HAP-1 (cell line): ENCODE data around the gene RB1.

Source experiments
- DNase-seq, 2 experiments: peaks; one replicate each; pipeline ENCODE4 v3.0.0-alpha.2; 2016 to 2020; ENCODE audit warnings: low spot score in 2 of 2
- H3K27me3 ChIP-seq: fragments of 250-450 bp; sonication (Bioruptor Pico); 2 replicates; pipeline ENCODE4 v1.5.1; 2020; ENCODE audit warnings: low read depth, mild to moderate bottlenecking, moderate library complexity
- H3K36me3 ChIP-seq: fragments of 250-450 bp; sonication (Bioruptor Pico); replicated peaks from 2 replicates; pipeline ENCODE4 v1.5.1; 2020; ENCODE audit warnings: mild to moderate bottlenecking
- H3K4me1 ChIP-seq: fragments of 250-450 bp; sonication (Bioruptor Pico); 2 replicates; pipeline ENCODE4 v1.5.1; 2020; ENCODE audit warnings: mild to moderate bottlenecking
- H3K4me3 ChIP-seq: fragments of 250-450 bp; sonication (Bioruptor Pico); 2 replicates; pipeline ENCODE4 v1.5.1; 2020; ENCODE audit warnings: mild to moderate bottlenecking, moderate library complexity
- H3K9me3 ChIP-seq: fragments of 250-450 bp; sonication (Bioruptor Pico); 2 replicates; pipeline ENCODE4 v1.5.1; 2020; ENCODE audit warnings: mild to moderate bottlenecking, moderate library complexity
- in situ Hi-C: fragments of 300-500 bp; cut with MboI; formaldehyde crosslinking; loops from 3 replicates; pipeline ENCODE4 v1.14.3; 2020; ENCODE audit warnings: low sequenced_read_pairs, inconsistent platforms, mixed read lengths

Gene RB1

DNA sequence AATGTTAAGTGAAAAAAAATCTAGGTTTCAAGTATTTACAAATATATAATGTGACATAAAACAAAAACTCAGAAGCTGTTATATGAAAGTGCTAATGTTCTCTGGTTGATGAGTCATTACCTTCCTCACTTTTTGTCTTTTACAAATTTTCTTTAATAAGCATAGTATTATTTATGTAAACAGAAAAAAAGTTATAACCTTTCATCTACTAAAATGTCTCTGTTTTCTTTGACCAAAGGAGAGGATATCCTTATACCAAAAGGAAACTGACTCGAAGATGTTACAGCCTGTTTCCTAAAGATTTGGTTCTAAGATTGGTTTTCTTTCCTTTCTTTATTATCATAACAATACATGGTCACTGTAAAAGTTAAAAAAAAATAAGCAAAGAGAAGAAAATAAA is 191.3 kb downstream of the RB1 start:
- no peak for DNase-seq
- Histone ChIP-seq H3K4me3 (no peak overlapping the region), H3K4me1 (peaks cover 17% of the 10 kb centered on the region), H3K27me3 (no peaks in the 10 kb centered on the region), H3K9me3 (no peaks in the 10 kb centered on the region), H3K36me3 (no peaks in the 10 kb centered on the region)
- in situ Hi-C loops = no loop called here

DNA sequence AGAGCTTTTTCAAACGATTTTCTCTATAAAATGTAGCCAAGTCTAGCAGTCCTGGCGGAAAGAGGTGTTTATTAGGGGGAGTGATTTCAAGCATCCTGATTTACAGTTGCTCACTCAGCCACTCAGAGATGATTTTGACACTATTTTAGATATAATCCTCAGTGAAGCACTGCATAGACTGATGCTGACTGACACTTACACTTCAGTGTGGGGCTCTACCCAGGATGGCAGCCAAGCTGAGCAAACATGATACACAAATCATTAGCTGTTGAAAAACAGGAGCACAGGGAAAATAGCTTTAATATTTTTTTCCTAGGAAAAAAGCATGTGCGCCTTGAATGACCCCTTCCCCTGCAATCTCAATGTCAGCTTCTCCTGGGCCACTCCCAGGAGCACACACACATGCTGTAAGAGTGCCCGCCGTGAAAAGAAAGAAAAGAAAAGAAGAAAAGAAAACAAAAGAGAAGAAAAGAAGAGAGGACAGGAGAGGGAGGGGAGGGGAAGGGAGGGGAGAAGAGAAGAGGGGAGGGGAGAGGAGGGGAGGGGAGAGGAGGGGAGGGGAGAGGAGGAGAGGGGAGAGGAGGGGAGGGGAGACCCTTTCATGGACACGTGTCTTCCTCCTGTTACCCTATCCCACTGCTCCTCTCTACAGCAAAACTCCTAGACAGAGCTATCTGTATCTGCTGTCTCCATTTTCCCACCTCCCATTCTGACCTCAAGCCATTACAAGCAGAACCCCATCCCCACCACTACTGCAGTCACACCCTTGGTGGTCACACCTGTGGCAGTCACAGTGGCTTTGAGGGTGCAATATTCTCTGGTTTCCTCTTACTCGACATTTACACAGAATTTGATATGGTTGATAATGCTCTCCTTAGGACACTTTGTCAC is 193.0 kb downstream of the RB1 start:
- no peaks in the 10 kb centered on the region for H3K9me3 ChIP-seq
- H3K27me3 ChIP-seq = no peaks in the 10 kb centered on the region
- H3K36me3 ChIP-seq = no peaks in the 10 kb centered on the region
- H3K4me1 ChIP-seq = peaks cover 17% of the 10 kb centered on the region
- DNase-seq = no peak
- in situ Hi-C loops = no loop called here
- no peak overlapping the region for H3K4me3 ChIP-seq

DNA sequence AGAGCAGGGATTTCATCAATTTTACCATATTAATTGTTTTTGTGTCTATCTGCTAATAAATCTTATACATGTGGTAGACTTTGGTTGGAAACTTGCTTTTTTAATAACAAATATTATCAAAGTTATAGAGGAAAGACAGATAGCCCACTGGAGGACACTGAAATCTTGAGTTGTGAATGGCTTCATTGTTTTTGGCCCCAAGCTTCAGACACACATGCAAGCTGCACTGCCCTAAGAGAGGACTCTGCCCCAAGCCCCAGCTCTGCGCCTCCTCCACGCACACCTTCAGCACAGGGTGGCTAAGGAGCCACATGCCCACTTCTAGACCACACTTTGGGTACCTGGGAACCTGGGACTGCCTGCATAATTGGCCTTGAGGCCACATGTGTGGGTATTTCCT is 194.1 kb downstream of the RB1 start:
- in situ Hi-C loops = no loop called here
- no peaks in the 10 kb centered on the region for H3K27me3 ChIP-seq
- no peaks in the 10 kb centered on the region for H3K9me3 ChIP-seq
- H3K4me3 ChIP-seq = no peak overlapping the region
- DNase-seq = no peak
- peaks cover 17% of the 10 kb centered on the region for H3K4me1 ChIP-seq
- no peaks in the 10 kb centered on the region for H3K36me3 ChIP-seq

DNA sequence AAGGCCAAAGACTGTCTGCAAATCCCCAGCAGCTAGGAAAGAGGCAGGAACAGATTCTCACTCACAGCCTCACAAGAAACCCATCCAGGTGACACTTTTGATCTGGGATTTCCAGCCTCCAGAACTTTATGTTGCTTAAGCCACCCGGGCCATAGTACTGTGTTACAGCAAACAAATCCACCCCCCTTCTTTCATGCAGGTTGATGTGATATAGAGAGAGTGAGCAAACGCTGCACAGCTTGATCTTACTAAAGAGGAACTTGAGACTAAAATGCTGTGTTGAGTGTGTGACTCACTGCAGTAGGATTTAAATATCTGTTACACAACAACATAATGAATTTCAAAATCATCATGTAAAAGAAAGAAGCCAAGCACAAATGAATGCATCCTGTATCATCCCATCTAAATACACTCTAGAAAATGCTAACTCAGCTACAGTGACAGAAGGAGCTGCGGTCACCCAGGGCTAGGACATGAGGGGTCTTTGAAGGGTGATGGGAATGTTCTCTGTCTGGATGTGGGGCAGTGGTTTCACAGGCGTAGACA is 197.2 kb downstream of the RB1 start:
- Histone ChIP-seq H3K36me3 (no peaks in the 10 kb centered on the region), H3K9me3 (no peaks in the 10 kb centered on the region), H3K4me1 (peaks cover 5% of the 10 kb centered on the region), H3K27me3 (no peaks in the 10 kb centered on the region), H3K4me3 (no peak overlapping the region)
- no peak for DNase-seq
- in situ Hi-C loops = no loop called here

DNA sequence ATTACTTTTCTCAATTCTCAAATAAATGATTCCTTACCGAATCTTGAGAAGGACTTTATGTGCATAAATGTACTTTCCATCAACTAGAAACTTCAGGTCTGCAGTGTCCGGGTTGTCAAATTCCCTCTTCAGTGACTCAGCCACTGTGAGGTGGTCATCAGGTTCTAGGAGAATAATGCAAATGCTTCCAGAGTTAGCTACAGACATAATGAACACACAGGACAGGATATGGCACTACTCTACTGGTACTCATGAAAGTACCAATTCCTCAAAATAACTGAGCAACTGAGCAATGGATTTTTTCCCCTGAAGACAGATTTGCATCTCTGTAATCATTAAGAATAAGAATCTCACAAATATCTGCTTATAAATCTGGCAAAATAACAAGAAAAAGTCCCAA is 198.2 kb downstream of the RB1 start:
- Histone ChIP-seq H3K27me3 (no peaks in the 10 kb centered on the region), H3K36me3 (no peaks in the 10 kb centered on the region), H3K4me3 (no peak overlapping the region), H3K4me1 (no peaks in the 10 kb centered on the region), H3K9me3 (no peaks in the 10 kb centered on the region)
- DNase-seq = no peak
- in situ Hi-C loops = no loop called here

DNA sequence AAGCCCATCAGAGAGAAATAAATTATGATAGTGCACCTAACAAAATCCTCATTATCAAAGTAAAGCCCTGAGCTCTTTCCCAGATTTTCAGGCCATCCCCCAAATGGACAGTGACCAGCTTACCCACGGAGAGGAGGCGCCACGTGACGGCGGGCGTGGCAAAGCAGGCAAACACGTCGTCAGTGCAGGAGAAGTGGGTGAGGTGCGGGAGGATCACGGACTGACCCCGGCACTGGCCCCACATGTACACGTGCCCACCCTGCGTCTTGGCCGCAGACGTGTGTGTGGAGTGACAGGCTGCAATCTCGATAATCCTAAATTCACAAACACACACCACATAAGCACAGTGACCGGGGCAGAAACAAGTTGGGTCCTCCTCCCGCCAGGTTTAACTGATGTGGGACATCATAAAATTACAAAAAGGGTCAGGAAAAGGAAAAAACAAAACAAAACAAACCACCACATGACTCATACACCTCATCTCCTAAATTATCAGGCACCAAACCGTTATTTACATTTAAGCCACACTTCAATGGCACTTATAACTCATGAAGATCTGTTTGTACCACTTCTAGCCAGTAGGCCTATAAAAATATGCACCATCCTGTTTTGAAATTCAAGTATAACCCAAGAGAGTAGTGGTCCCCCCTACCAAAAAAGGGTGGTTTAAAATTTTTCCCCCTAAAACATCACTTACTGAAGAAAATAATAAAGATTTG is 199.2 kb downstream of the RB1 start:
- H3K27me3 ChIP-seq = no peaks in the 10 kb centered on the region
- no peaks in the 10 kb centered on the region for H3K36me3 ChIP-seq
- DNase-seq = no peak
- no peak overlapping the region for H3K4me3 ChIP-seq
- H3K4me1 ChIP-seq = no peaks in the 10 kb centered on the region
- no peaks in the 10 kb centered on the region for H3K9me3 ChIP-seq
- in situ Hi-C loops = no loop called here

DNA sequence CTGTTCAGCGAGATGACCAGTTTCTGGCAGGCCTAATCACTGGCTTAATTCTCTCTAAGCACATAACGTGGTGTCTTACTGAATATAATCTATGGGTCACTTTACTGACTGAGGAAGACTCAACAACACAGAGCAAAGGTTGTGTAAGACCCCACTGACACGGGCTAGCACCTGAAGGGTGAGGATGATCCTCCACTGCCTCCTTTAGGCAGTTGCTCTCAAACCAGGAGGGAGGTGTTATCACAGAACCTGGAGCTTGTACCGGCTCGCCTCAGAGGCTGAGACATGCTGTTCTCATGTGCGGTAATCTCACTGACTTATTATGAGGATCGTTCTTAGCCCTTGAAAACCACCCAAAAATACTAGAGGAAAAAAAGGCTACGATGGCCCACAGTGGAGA is 201.1 kb downstream of the RB1 start:
- in situ Hi-C loops = no loop called here
- H3K27me3 ChIP-seq = no peaks in the 10 kb centered on the region
- no peak for DNase-seq
- H3K4me3 ChIP-seq = no peak overlapping the region
- no peaks in the 10 kb centered on the region for H3K4me1 ChIP-seq
- no peaks in the 10 kb centered on the region for H3K36me3 ChIP-seq
- H3K9me3 ChIP-seq = no peaks in the 10 kb centered on the region

DNA sequence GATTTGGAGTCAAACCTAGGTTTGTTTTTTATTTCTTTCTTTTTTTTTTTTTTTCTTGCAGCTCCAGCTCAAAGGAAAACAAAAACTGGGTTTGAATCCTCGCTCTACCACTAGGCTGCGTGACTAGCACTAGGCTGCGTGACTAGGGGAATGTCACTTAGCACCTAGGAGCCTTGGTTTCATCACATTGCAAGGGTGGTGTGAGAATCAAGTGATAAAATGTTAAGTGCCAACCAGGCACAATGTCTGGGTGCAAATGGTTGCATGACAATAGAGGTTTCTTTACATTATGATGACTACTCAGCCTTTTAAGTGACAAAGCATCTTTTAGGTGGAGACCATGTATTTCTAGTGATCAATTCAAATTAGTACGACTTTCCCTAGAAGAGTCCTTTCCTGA is 201.5 kb downstream of the RB1 start:
- no peaks in the 10 kb centered on the region for H3K27me3 ChIP-seq
- no peaks in the 10 kb centered on the region for H3K36me3 ChIP-seq
- in situ Hi-C loops = no loop called here
- H3K4me3 ChIP-seq = no peak overlapping the region
- no peaks in the 10 kb centered on the region for H3K4me1 ChIP-seq
- no peak for DNase-seq
- H3K9me3 ChIP-seq = no peaks in the 10 kb centered on the region

DNA sequence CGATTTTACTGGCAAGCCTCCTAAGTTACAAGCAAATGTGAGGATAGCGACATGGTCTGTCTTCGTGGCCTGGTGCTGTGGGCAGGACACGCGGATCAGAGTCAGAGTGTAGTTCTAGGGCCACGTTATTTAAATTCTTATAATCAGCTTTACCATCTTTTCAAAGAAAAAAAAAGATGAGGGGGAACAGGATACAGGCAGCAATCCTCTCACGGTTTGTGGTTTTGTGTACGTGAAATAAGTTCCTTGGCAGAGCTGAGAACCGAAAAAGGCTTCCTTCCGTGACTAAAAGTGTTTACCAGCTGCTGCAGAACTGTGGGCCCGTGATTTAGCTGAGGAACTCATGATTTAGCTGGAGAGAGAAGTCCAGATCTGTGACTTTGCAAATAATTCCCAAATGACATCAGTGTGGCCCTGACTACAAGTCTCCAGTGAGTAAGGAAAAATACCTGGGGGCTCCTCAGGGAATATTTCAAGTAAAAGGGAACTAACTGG is 202.1 kb downstream of the RB1 start:
- Histone ChIP-seq H3K4me3 (no peak overlapping the region), H3K9me3 (no peaks in the 10 kb centered on the region), H3K4me1 (no peaks in the 10 kb centered on the region), H3K27me3 (no peaks in the 10 kb centered on the region), H3K36me3 (no peaks in the 10 kb centered on the region)
- in situ Hi-C loops = no loop called here
- no peak for DNase-seq

DNA sequence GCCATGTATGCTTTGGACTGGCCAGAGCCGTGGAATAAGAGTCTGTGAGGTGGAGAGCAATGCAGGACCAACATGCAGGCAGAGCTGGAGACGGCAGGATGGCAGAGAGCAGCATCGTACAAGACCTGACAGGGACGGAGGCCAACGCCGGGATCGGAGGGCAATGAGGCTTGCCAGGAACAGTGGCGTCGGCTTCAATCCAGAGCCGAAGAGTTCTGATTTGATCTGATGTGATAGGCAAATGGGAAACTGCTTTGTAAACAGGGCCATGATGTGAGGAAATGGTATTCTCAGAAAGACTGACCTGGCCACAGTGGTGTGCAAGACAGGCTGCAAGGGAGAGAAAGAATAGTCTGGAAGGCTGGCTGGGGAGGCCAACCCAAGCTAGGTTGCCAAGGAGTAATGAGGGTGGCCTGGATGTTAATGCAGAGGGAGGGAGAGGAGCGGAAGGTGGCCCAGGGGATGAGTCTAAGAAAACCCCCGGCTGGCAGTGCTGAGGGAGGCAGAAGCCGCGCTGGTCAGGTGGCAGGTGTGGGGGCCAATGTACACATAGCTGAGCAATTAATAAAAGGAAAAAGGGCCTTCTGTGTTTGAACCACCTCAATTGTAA is 202.6 kb downstream of the RB1 start:
- Histone ChIP-seq H3K27me3 (no peaks in the 10 kb centered on the region), H3K4me3 (no peak overlapping the region), H3K9me3 (no peaks in the 10 kb centered on the region), H3K4me1 (no peaks in the 10 kb centered on the region), H3K36me3 (no peaks in the 10 kb centered on the region)
- in situ Hi-C loops = no loop called here
- no peak for DNase-seq

DNA sequence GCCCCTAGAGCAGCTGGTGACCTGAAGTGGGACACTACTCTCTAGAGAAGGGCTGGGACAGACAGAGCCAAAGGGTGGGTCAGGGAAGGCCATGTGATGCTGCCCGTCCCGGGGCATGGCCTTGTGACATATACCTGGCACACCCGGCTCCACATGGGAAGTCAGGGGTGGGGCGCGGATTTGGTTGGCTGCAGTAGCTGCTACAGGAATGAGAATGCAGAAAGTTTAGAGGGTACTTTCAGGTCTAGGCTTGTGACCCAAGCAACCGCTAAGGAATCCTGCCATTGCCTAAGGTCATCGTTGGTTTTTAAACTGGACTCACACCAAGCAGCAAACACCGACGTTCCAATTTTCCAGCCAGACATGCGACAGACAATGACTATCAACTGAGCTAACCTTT is 203.5 kb downstream of the RB1 start:
- H3K36me3 ChIP-seq = no peaks in the 10 kb centered on the region
- no peak overlapping the region for H3K4me3 ChIP-seq
- DNase-seq = no peak
- H3K27me3 ChIP-seq = no peaks in the 10 kb centered on the region
- in situ Hi-C loops = no loop called here
- H3K4me1 ChIP-seq = no peaks in the 10 kb centered on the region
- no peaks in the 10 kb centered on the region for H3K9me3 ChIP-seq

DNA sequence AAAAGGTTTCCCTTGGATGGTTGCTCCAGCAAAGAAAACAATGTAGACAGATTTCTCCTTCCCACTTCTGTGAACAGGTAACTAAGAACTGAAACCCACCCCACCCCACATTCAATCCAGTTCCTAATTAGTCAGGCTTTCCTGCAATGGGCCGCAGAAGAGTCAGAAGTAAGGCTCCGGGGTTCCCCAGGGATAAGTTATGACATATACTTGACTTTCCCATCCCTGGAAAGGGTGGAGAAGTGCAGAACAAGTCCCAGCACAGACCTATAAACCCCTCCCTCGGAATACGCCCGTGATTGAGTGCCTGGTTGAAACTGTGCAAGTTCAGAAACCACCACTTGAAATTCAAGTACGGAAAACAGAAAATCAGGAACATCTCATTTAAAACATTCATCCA is 204.5 kb downstream of the RB1 start:
- in situ Hi-C loops = no loop called here
- H3K4me3 ChIP-seq = no peak overlapping the region
- H3K4me1 ChIP-seq = no peaks in the 10 kb centered on the region
- H3K9me3 ChIP-seq = no peaks in the 10 kb centered on the region
- no peaks in the 10 kb centered on the region for H3K36me3 ChIP-seq
- no peaks in the 10 kb centered on the region for H3K27me3 ChIP-seq
- no peak for DNase-seq

DNA sequence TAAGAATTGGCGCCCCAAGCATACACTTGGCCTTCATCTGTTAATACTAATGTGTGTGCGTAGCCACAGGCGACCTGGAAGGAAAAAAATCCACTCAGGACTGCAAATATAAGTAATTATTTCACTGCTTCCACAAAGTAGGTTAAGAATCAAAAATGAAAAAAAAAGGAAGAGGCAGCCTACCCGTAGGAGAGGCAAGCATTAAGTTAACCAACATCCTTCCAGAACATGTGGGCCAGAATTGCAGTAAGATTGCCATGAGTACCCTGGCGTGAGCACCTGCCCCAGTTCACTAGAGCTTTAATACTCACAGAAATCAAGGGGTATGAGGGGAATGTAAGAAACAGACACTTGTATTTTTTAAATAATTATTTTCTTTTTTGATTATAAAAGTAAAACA is 207.1 kb downstream of the RB1 start:
- Histone ChIP-seq H3K9me3 (no peaks in the 10 kb centered on the region), H3K36me3 (no peaks in the 10 kb centered on the region), H3K4me1 (no peaks in the 10 kb centered on the region), H3K27me3 (no peaks in the 10 kb centered on the region), H3K4me3 (no peak overlapping the region)
- DNase-seq = no peak
- in situ Hi-C loops = no loop called here
